PC-3 (cell line): Measurements from ENCODE around the gene COL6A1. TPM values are rescaled to one million over a fixed set of nuclear protein-coding genes. Genes with fewer than 3 reads are reported as not detected.

ENCODE experiments used
- ATAC-seq: fragments of 200-7000 bp; cut with Tn5 transposase; 2 replicates; pipeline ENCODE4 v1.9.1; 2020; ENCODE audit warnings: mild to moderate bottlenecking, moderate library complexity
- BruUV-seq: library from RNA; stranded (reverse); fragments of 400-500 nt; replicated peaks from 2 replicates; lab custom pipeline; 2021; lab: Mats Ljungman, UMichigan
- CTCF ChIA-PET: fragments of 300-600 bp; sonication (Branson Sonifier 250); formaldehyde crosslinking; loops from one replicate; lab custom pipeline; 2022; ENCODE audit warnings: antibody characterized with exemption; lab: Charles Lee
- POLR2A ChIA-PET: fragments of 300-600 bp; sonication (Branson Sonifier 250); formaldehyde crosslinking; loops from one replicate; lab custom pipeline; 2022; ENCODE audit warnings: antibody characterized with exemption; ENCODE audit not compliant: unreplicated experiment; lab: Charles Lee
- DNase-seq: peaks from one replicate; pipeline ENCODE4 v3.0.0-alpha.2; 2015
- H2AFZ ChIP-seq: fragments of 300-600 bp; sonication (generic); 2 replicates; pipeline ENCODE4 v1.6.0; 2016; ENCODE audit warnings: antibody characterized with exemption, low read length
- H3F3A ChIP-seq: fragments of 300-600 bp; sonication (generic); one replicate; pipeline ENCODE4 v1.6.0; 2017; ENCODE audit warnings: antibody characterized with exemption, low read length, control low read depth, mild to moderate bottlenecking; ENCODE audit not compliant: unreplicated experiment
- H3K27ac ChIP-seq: fragments of 300-600 bp; sonication (generic); 2 replicates; pipeline ENCODE4 v1.5.1; 2016; ENCODE audit warnings: mild to moderate bottlenecking, low read length
- H3K27me3 ChIP-seq: fragments of 300-600 bp; sonication (generic); 2 replicates; pipeline ENCODE4 v1.6.1; 2016; ENCODE audit warnings: low read length, mixed read lengths
- H3K36me3 ChIP-seq: fragments of 300-600 bp; sonication (generic); 2 replicates; pipeline ENCODE4 v1.6.1; 2016; ENCODE audit warnings: low read depth, mixed run types, low read length, mixed read lengths
- H3K4me1 ChIP-seq: fragments of 300-600 bp; sonication (generic); 2 replicates; pipeline ENCODE4 v1.5.1; 2016; ENCODE audit warnings: low read length; ENCODE audit not compliant: insufficient read depth
- H3K4me2 ChIP-seq: fragments of 300-600 bp; sonication (generic); 2 replicates; pipeline ENCODE4 v1.6.0; 2016; ENCODE audit warnings: low read length
- H3K4me3 ChIP-seq: fragments of 300-600 bp; sonication (generic); 2 replicates; pipeline ENCODE4 v1.5.1; 2016; ENCODE audit warnings: mild to moderate bottlenecking, low read length, mixed read lengths
- H3K79me2 ChIP-seq: fragments of 300-600 bp; sonication (generic); 2 replicates; pipeline ENCODE4 v1.6.1; 2017; ENCODE audit warnings: low read length, mixed read lengths
- H3K9ac ChIP-seq: fragments of 300-600 bp; sonication (generic); 2 replicates; pipeline ENCODE4 v1.6.0; 2016; ENCODE audit warnings: mild to moderate bottlenecking, low read length
- H3K9me2 ChIP-seq: fragments of 300-600 bp; sonication (generic); replicated peaks from 2 replicates; pipeline ENCODE4 v1.6.1; 2016; ENCODE audit warnings: mixed run types, low read length, mixed read lengths
- H3K9me3 ChIP-seq: fragments of 300-600 bp; sonication (generic); 2 replicates; pipeline ENCODE4 v1.6.1; 2016; ENCODE audit warnings: low read length, mixed read lengths
- H4K20me1 ChIP-seq: fragments of 300-600 bp; sonication (generic); 2 replicates; pipeline ENCODE4 v1.6.1; 2016; ENCODE audit warnings: low read length, mixed read lengths
- CTCF ChIP-seq: fragments of 300-600 bp; sonication (generic); conservative IDR thresholded peaks from 2 replicates; pipeline ENCODE4 v1.5.1; 2017; ENCODE audit warnings: antibody characterized with exemption, low read depth, mild to moderate bottlenecking, low read length
- EZH2 ChIP-seq: fragments of 300-600 bp; sonication (generic); IDR thresholded peaks from one replicate; pipeline ENCODE4 v1.6.1; 2017; ENCODE audit warnings: antibody characterized with exemption, mild to moderate bottlenecking, low read length; ENCODE audit not compliant: unreplicated experiment
- EZH2phosphoT487 ChIP-seq: fragments of 300-600 bp; sonication (generic); IDR thresholded peaks from 2 replicates; pipeline ENCODE4 v1.6.1; 2018; ENCODE audit warnings: mild to moderate bottlenecking, antibody characterized with exemption, low read length, borderline replicate concordance
- intact Hi-C: fragments of 100-400 bp; cut with micrococcal nuclease; formaldehyde crosslinking; loops from 2 replicates; pipeline ENCODE4 v1.9.0; 2023
- total RNA-seq: library from RNA; depleted of rRNA; stranded (reverse); fragments of >200 nt; gene quantifications from 2 replicates; pipeline ENCODE4 v1.2.3, GENCODE V29; 2014

Gene COL6A1
- total RNA-seq, 1 experiment from 2014 or later, result 487 TPM

GRCh38 chr21:46022551-46023525 lies 41.3 kb downstream of the COL6A1 start:
- ATAC-seq, result no peak
- Histone ChIP-seq H2AFZ (no peak overlapping the region), H3K27ac (no peak overlapping the region), H3K79me2 (no peaks in the 10 kb centered on the region), H3K9me3 (no peaks in the 10 kb centered on the region), H3K9me2 (no peaks in the 10 kb centered on the region), H3K4me1 (no peaks in the 10 kb centered on the region), H3K4me3 (no peak overlapping the region), H3K36me3 (no peaks in the 10 kb centered on the region), H3F3A (no peaks in the 10 kb centered on the region), H4K20me1 (no peaks in the 10 kb centered on the region), H3K9ac (no peak overlapping the region), H3K4me2 (no peak overlapping the region), H3K27me3 (no peaks in the 10 kb centered on the region)
- intact Hi-C loops, result no loop called here
- DNase-seq, result no peak
- no TSS peak for BruUV-seq
- TF ChIP-seq EZH2phosphoT487 (no peak), CTCF (no peak), EZH2 (no peak)
- CTCF ChIA-PET, result no interaction called here
- POLR2A ChIA-PET, result no interaction called here

GRCh38 chr21:46023555-46023954 lies 42.0 kb downstream of the COL6A1 start:
- Histone ChIP-seq H3K27ac (no peak overlapping the region), H3K4me1 (no peaks in the 10 kb centered on the region), H3K9me2 (no peaks in the 10 kb centered on the region), H2AFZ (no peak overlapping the region), H3K79me2 (no peaks in the 10 kb centered on the region), H3K4me3 (no peak overlapping the region), H3K9ac (no peak overlapping the region), H3K9me3 (no peaks in the 10 kb centered on the region), H3K4me2 (no peak overlapping the region), H4K20me1 (no peaks in the 10 kb centered on the region), H3K27me3 (no peaks in the 10 kb centered on the region), H3F3A (no peaks in the 10 kb centered on the region), H3K36me3 (no peaks in the 10 kb centered on the region)
- ChIA-PET POLR2A (no interaction called here), CTCF (no interaction called here)
- intact Hi-C loops, result no loop called here
- ATAC-seq (no peak), DNase-seq (no peak)
- no TSS peak for BruUV-seq
- TF ChIP-seq EZH2 (no peak), CTCF (no peak), EZH2phosphoT487 (no peak)

GRCh38 chr21:46024141-46024540 lies 42.6 kb downstream of the COL6A1 start:
- no TSS peak for BruUV-seq
- Histone ChIP-seq H3K9me2 (no peaks in the 10 kb centered on the region), H3K9me3 (no peaks in the 10 kb centered on the region), H3K4me1 (no peaks in the 10 kb centered on the region), H3K9ac (no peak overlapping the region), H3K4me3 (no peak overlapping the region), H4K20me1 (no peaks in the 10 kb centered on the region), H3K79me2 (no peaks in the 10 kb centered on the region), H3F3A (no peaks in the 10 kb centered on the region), H3K27ac (no peak overlapping the region), H3K4me2 (no peak overlapping the region), H2AFZ (no peak overlapping the region), H3K36me3 (no peaks in the 10 kb centered on the region), H3K27me3 (no peaks in the 10 kb centered on the region)
- TF ChIP-seq EZH2 (no peak), EZH2phosphoT487 (no peak), CTCF (no peak)
- CTCF ChIA-PET, result no interaction called here
- intact Hi-C loops, result no loop called here
- no peak for ATAC-seq
- POLR2A ChIA-PET, result no interaction called here
- DNase-seq, result no peak
